ENCODE results near the gene ADGRL3. TPM values are rescaled to one million over a fixed set of nuclear protein-coding genes. Genes with fewer than 3 reads are reported as not detected.
"Not testable (repeated sequence)": the region's sequence is repeated elsewhere in the genome, so short reads cannot be mapped to it uniquely, and the experiment has no call there.

ADGRL3 gene
- polyA plus RNA-seq, 4 donors: 24.8 to 61.0 (median 30.1) TPM

- DNase-seq (ENCODE audit: low read depth in 4 of 4, low spot score in 3 of 4): no peak
Observed at GRCh38 chr4:61336488-61336887, 136.4 kb downstream of the ADGRL3 start.

GRCh38 chr4:61336916-61337315, 136.8 kb downstream of the ADGRL3 start:
- DNase-seq (ENCODE audit: low read depth in 4 of 4, low spot score in 3 of 4): no peak

GRCh38 chr4:61342061-61342460, 141.9 kb downstream of the ADGRL3 start:
- no peak for DNase-seq (ENCODE audit: low read depth in 4 of 4, low spot score in 3 of 4)

- no peak for DNase-seq (ENCODE audit: low read depth in 4 of 4, low spot score in 3 of 4)
Observed at GRCh38 chr4:61350932-61351331, 150.8 kb downstream of the ADGRL3 start.

GRCh38 chr4:61356696-61357095, 156.6 kb downstream of the ADGRL3 start:
- no peak for DNase-seq (ENCODE audit: low read depth in 4 of 4, low spot score in 3 of 4)

- no peak for DNase-seq (ENCODE audit: low read depth in 4 of 4, low spot score in 3 of 4)
Observed at GRCh38 chr4:61359301-61359700, 159.2 kb downstream of the ADGRL3 start.

- not testable (repeated sequence) for DNase-seq (ENCODE audit: low read depth in 4 of 4, low spot score in 3 of 4)
Observed at GRCh38 chr4:61372817-61373216, 172.7 kb downstream of the ADGRL3 start.

GRCh38 chr4:61373901-61374440, 173.8 kb downstream of the ADGRL3 start:
- DNase-seq (ENCODE audit: low read depth in 4 of 4, low spot score in 3 of 4): no peak

GRCh38 chr4:61374447-61374891, 174.3 kb downstream of the ADGRL3 start:
- DNase-seq (ENCODE audit: low read depth in 4 of 4, low spot score in 3 of 4): no peak

- no peak for DNase-seq (ENCODE audit: low read depth in 4 of 4, low spot score in 3 of 4)
Observed at GRCh38 chr4:61375301-61375700, 175.2 kb downstream of the ADGRL3 start.

- DNase-seq (ENCODE audit: low read depth in 4 of 4, low spot score in 3 of 4): no peak
Observed at GRCh38 chr4:61376301-61376700, 176.2 kb downstream of the ADGRL3 start.

GRCh38 chr4:61379406-61379805, 179.3 kb downstream of the ADGRL3 start:
- DNase-seq (ENCODE audit: low read depth in 4 of 4, low spot score in 3 of 4): no peak

- no peak for DNase-seq (ENCODE audit: low read depth in 4 of 4, low spot score in 3 of 4)
Observed at GRCh38 chr4:61380865-61381264, 180.7 kb downstream of the ADGRL3 start.

- DNase-seq (ENCODE audit: low read depth in 4 of 4, low spot score in 3 of 4): no peak
Observed at GRCh38 chr4:61385256-61385655, 185.1 kb downstream of the ADGRL3 start.

GRCh38 chr4:61387372-61387771, 187.2 kb downstream of the ADGRL3 start:
- DNase-seq (ENCODE audit: low read depth in 4 of 4, low spot score in 3 of 4): not testable (repeated sequence)

GRCh38 chr4:61389640-61390039, 189.5 kb downstream of the ADGRL3 start:
- DNase-seq (ENCODE audit: low read depth in 4 of 4, low spot score in 3 of 4): no peak

- no peak for DNase-seq (ENCODE audit: low read depth in 4 of 4, low spot score in 3 of 4)
Observed at GRCh38 chr4:61395754-61396153, 195.6 kb downstream of the ADGRL3 start.

- DNase-seq (ENCODE audit: low read depth in 4 of 4, low spot score in 3 of 4): no peak
Observed at GRCh38 chr4:61397174-61397573, 197.0 kb downstream of the ADGRL3 start.

- no peak for DNase-seq (ENCODE audit: low read depth in 4 of 4, low spot score in 3 of 4)
Observed at GRCh38 chr4:61400439-61401038, 200.4 kb downstream of the ADGRL3 start.

- DNase-seq (ENCODE audit: low read depth in 4 of 4, low spot score in 3 of 4): no peak
Observed at GRCh38 chr4:61401771-61402170, 201.6 kb downstream of the ADGRL3 start.

GRCh38 chr4:61405307-61405706, 205.2 kb downstream of the ADGRL3 start:
- DNase-seq (ENCODE audit: low read depth in 4 of 4, low spot score in 3 of 4): no peak

GRCh38 chr4:61406677-61407076, 206.6 kb downstream of the ADGRL3 start:
- no peak for DNase-seq (ENCODE audit: low read depth in 4 of 4, low spot score in 3 of 4)

Measured in left renal pelvis (tissue), 4 donors.